ENCODE data around the gene NFYC.

Gene NFYC

DNA sequence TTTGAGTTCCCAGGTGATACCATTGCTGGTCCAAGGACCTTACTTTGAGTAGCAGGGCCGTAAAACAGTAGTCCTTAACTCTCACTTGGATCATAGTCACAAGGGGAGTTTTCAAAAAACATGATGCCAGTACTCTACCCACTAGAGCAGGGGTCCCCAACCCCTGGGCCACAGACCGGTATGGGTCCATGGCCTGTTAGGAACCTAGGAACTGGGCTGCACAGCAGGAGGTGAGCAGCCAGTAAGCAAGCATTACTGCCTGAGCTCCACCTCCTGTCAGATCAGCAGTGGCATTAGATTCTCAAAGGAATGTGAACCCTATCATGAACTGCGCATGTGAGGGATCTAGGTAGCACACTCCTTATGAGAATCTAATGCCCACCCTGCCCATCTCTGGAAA, 52.4 kb downstream of the NFYC start:
- H3K4me1 Mint-ChIP-seq = peaks cover 22% of the 10 kb centered on the region
- ATAC-seq (ENCODE audit: low read depth) (no peak), DNase-seq (ENCODE audit: low spot score in 2 of 2) (no peak)
- no peaks in the 10 kb centered on the region for H3K27me3 Mint-ChIP-seq
- H3K9me3 Mint-ChIP-seq = no peaks in the 10 kb centered on the region
- H3K27ac Mint-ChIP-seq = no peak overlapping the region
- H3K36me3 Mint-ChIP-seq = peaks cover 42% of the 10 kb centered on the region
- H3K4me3 Mint-ChIP-seq = no peak overlapping the region

- Mint-ChIP-seq H3K27me3 (no peaks in the 10 kb centered on the region), H3K9me3 (no peaks in the 10 kb centered on the region), H3K4me3 (no peak overlapping the region), H3K27ac (peak overlapping the region; percentile 5), H3K4me1 (peaks cover 18% of the 10 kb centered on the region), H3K36me3 (peaks cover 38% of the 10 kb centered on the region)
- DNase-seq (ENCODE audit: low spot score in 2 of 2) (no peak), ATAC-seq (ENCODE audit: low read depth) (no peak)
Measured at GRCh38 chr1:40745176-40745575, 53.7 kb downstream of the NFYC start.

DNA sequence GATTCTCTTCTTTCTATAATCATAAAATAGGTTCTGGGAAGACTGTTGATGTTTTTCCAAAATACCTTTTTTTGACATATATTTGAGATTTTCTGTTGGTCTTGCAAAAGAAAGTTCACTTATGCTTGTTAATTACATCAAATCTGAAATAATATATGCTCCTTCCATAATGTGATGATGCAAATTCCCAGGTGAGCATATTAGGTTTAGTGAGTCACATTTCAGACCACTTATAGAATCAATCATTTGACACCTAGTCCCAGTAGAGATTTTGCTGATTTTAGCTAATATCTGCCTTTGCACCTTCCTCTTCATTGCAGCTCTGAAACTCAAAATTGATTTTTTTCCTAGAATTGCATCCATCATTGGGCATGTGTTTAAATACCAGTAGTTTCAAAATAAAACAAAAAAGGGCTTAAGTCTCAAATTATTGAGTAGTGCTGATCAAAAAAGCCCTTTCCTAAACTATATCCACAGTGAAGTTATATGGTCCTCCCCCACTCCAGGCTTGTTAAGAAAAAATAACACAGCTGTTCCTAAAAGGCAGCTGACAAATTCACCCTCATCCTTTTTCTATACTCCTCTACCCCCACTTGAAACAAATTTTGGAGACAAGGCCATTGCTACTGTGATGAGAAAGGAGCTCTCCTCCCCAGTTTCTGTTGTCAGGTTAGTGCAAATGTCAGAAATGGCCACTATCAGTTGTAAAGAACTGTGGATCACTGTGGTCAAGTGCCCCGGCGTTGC, 55.0 kb downstream of the NFYC start:
- peaks cover 15% of the 10 kb centered on the region for H3K4me1 Mint-ChIP-seq
- H3K27ac Mint-ChIP-seq = peak overlapping the region; percentile 45
- DNase-seq (ENCODE audit: low spot score in 2 of 2) = no peak
- peaks cover 33% of the 10 kb centered on the region for H3K36me3 Mint-ChIP-seq
- no peak overlapping the region for H3K4me3 Mint-ChIP-seq
- H3K27me3 Mint-ChIP-seq = no peaks in the 10 kb centered on the region
- ATAC-seq (ENCODE audit: low read depth) = no peak
- H3K9me3 Mint-ChIP-seq = no peaks in the 10 kb centered on the region

- Mint-ChIP-seq H3K27ac (no peak overlapping the region), H3K27me3 (no peaks in the 10 kb centered on the region), H3K36me3 (peaks cover 34% of the 10 kb centered on the region), H3K4me1 (peaks cover 12% of the 10 kb centered on the region), H3K4me3 (no peak overlapping the region), H3K9me3 (no peaks in the 10 kb centered on the region)
- no peak for ATAC-seq (ENCODE audit: low read depth)
- DNase-seq (ENCODE audit: low spot score in 2 of 2) = no peak
Measured at GRCh38 chr1:40748841-40749718, 57.6 kb downstream of the NFYC start.

DNA sequence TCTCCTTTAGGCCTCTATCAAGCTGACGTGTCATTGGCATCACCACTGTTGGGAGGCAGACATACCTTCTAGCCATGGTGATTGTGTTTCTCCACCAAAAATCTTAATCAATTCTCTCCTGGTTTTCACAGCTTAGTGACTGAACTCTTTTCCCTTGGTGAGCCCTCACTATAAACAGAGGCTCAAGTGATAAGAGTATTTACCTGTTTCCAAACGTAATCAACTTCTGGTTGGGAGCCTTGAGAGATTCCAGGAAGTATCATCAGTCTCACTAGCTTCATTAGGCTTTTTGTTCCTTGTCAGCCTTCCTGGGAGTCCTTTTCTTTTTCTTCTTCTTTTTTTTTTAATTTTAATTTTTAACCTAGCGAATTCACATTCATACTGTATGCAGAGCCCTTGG, 58.3 kb downstream of the NFYC start:
- H3K36me3 Mint-ChIP-seq = peaks cover 41% of the 10 kb centered on the region
- ATAC-seq (ENCODE audit: low read depth) (no peak), DNase-seq (ENCODE audit: low spot score in 2 of 2) (no peak)
- H3K27ac Mint-ChIP-seq = no peak overlapping the region
- H3K4me3 Mint-ChIP-seq = no peak overlapping the region
- H3K4me1 Mint-ChIP-seq = peaks cover 12% of the 10 kb centered on the region
- no peaks in the 10 kb centered on the region for H3K27me3 Mint-ChIP-seq
- H3K9me3 Mint-ChIP-seq = no peaks in the 10 kb centered on the region

DNA sequence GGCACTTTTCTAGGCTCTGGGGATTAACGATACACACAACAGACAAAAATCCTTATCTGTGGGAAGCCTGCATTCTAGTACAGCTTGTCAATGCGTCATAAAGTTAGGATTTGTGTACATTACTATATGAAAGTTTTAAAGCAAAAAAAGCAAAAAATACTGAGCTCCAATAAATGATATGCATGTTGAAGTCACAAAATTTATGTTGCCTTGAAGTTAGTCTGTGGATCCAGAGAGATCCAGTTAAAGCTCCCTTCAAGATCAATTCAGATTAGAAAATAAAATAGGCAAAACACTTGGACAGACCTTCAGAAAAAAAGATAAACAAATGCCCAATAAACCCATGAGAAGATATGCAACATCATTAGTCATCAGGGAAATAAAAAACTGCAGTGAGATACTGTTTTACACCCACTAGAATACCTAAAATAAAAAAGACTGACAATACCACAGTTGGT, 59.0 kb downstream of the NFYC start:
- ATAC-seq (ENCODE audit: low read depth) (no peak), DNase-seq (ENCODE audit: low spot score in 2 of 2) (no peak)
- H3K27ac Mint-ChIP-seq = no peak overlapping the region
- H3K4me3 Mint-ChIP-seq = no peak overlapping the region
- peaks cover 10% of the 10 kb centered on the region for H3K4me1 Mint-ChIP-seq
- H3K9me3 Mint-ChIP-seq = no peaks in the 10 kb centered on the region
- peaks cover 42% of the 10 kb centered on the region for H3K36me3 Mint-ChIP-seq
- no peaks in the 10 kb centered on the region for H3K27me3 Mint-ChIP-seq

DNA sequence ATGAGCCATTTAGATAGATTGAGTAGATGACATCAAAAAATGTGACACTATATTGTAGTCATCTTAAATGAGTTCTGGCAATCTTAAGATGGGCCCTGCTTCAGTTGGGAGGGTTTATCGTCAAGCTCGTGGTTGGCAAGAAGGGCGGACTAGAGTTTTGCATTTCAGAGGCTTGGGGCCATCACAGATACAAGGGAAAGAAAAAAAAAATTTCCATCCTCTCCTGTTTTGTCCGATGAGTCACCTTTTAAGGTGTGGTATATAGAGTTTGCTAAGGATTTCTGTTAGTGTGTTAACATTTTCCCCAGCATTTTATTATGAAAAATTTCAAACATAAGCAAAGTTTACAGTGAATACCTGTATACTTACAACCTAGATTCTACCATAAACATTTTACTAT, 60.3 kb downstream of the NFYC start:
- H3K9me3 Mint-ChIP-seq = no peaks in the 10 kb centered on the region
- peaks cover 10% of the 10 kb centered on the region for H3K4me1 Mint-ChIP-seq
- DNase-seq (ENCODE audit: low spot score in 2 of 2) = no peak
- no peak overlapping the region for H3K4me3 Mint-ChIP-seq
- no peaks in the 10 kb centered on the region for H3K27me3 Mint-ChIP-seq
- ATAC-seq (ENCODE audit: low read depth) = no peak
- H3K27ac Mint-ChIP-seq = peak overlapping the region; percentile 73
- peaks cover 38% of the 10 kb centered on the region for H3K36me3 Mint-ChIP-seq

GRCh38 chr1:40753142-40753882, 61.8 kb downstream of the NFYC start:
- Mint-ChIP-seq H3K36me3 (peaks cover 35% of the 10 kb centered on the region), H3K27ac (peak overlapping the region; percentile 91), H3K27me3 (no peaks in the 10 kb centered on the region), H3K9me3 (no peaks in the 10 kb centered on the region), H3K4me3 (no peak overlapping the region), H3K4me1 (peaks cover 9% of the 10 kb centered on the region)
- no peak for ATAC-seq (ENCODE audit: low read depth)
- DNase-seq (ENCODE audit: low spot score in 2 of 2) = no peak

DNA sequence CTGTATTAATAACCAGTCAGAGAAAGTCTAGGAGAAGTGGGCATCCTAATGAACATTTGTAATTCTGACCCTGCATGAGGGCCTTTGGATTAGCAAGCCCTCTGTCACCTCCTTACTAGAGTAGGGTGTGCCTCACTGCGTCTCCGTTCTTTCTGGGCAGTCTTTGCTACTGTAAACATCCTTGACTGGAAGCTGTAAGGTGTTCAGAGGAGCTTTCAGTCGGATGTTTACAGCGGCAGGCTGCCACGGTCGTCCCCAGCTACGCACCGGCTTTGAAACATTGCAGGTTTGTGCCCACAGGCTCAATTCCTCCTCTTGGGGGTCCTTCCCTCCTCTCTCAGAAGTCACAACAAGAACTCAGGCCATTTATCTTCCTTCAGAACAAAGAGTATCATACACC, 62.7 kb downstream of the NFYC start:
- Mint-ChIP-seq H3K4me3 (no peak overlapping the region), H3K9me3 (no peaks in the 10 kb centered on the region), H3K27ac (peak overlapping the region; percentile 58), H3K4me1 (peaks cover 9% of the 10 kb centered on the region), H3K27me3 (no peaks in the 10 kb centered on the region), H3K36me3 (peaks cover 38% of the 10 kb centered on the region)
- DNase-seq (ENCODE audit: low spot score in 2 of 2) = no peak
- ATAC-seq (ENCODE audit: low read depth) = no peak

DNA sequence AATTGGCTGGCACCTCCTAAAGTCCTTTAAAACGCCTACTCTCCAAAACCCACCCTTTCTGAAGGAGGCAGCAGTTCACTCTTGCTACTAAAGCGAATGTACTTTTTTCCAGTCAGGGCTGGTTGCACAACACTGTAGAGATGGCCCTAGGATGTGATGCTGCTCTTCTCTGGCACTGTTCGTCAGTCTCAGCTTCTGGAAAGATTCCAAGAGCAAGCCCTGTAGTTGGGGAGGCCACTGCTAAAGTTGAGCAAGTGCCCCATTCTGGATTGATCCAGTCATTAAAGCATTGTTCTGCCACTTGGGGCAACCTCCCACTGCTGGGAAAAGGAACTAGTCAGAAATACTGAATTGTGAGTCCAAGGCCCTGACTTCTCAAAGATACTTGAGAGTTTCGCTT, 63.6 kb downstream of the NFYC start:
- Mint-ChIP-seq H3K27me3 (no peaks in the 10 kb centered on the region), H3K4me3 (no peak overlapping the region), H3K4me1 (peaks cover 11% of the 10 kb centered on the region), H3K9me3 (no peaks in the 10 kb centered on the region), H3K27ac (no peak overlapping the region), H3K36me3 (peaks cover 40% of the 10 kb centered on the region)
- ATAC-seq (ENCODE audit: low read depth) (no peak), DNase-seq (ENCODE audit: low spot score in 2 of 2) (no peak)

GRCh38 chr1:40756523-40756922, 65.0 kb downstream of the NFYC start:
- Mint-ChIP-seq H3K9me3 (no peaks in the 10 kb centered on the region), H3K27me3 (no peaks in the 10 kb centered on the region), H3K27ac (no peak overlapping the region), H3K36me3 (peaks cover 42% of the 10 kb centered on the region), H3K4me3 (no peak overlapping the region), H3K4me1 (peaks cover 12% of the 10 kb centered on the region)
- ATAC-seq (ENCODE audit: low read depth) = no peak
- no peak for DNase-seq (ENCODE audit: low spot score in 2 of 2)

GRCh38 chr1:40757084-40757483, 65.6 kb downstream of the NFYC start:
- no peak overlapping the region for H3K27ac Mint-ChIP-seq
- DNase-seq (ENCODE audit: low spot score in 2 of 2) (no peak), ATAC-seq (ENCODE audit: low read depth) (no peak)
- H3K4me3 Mint-ChIP-seq = no peak overlapping the region
- peaks cover 40% of the 10 kb centered on the region for H3K36me3 Mint-ChIP-seq
- H3K27me3 Mint-ChIP-seq = no peaks in the 10 kb centered on the region
- no peaks in the 10 kb centered on the region for H3K9me3 Mint-ChIP-seq
- H3K4me1 Mint-ChIP-seq = peaks cover 12% of the 10 kb centered on the region

DNA sequence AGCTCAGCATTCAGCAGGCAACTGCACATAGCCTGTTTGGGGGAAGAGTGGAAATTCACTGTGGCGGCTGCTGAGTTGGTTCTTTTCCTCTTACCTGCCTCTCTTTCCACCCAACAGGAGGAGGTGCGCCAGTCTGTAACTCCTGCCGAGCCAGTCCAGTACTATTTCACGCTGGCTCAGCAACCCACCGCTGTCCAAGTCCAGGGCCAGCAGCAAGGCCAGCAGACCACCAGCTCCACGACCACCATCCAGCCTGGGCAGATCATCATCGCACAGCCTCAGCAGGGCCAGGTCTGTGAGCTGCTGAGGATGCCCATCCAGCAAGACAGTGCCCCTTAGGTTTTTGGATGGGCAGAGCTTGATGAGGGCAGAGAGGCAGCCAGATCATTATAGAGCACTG, 66.5 kb downstream of the NFYC start:
- peak overlapping the region; percentile 67 for H3K27ac Mint-ChIP-seq
- DNase-seq (ENCODE audit: low spot score in 2 of 2) = no peak
- H3K9me3 Mint-ChIP-seq = no peaks in the 10 kb centered on the region
- H3K27me3 Mint-ChIP-seq = no peaks in the 10 kb centered on the region
- ATAC-seq (ENCODE audit: low read depth) = no peak
- H3K4me3 Mint-ChIP-seq = no peak overlapping the region
- peaks cover 42% of the 10 kb centered on the region for H3K36me3 Mint-ChIP-seq
- H3K4me1 Mint-ChIP-seq = peaks cover 17% of the 10 kb centered on the region

Measured in memory B cell (primary cell).